PC-9 (cell line): ENCODE results near the gene OR5D14. TPM values are rescaled to one million over a fixed set of nuclear protein-coding genes. Genes with fewer than 3 reads are reported as not detected.

Experiments
- BruUV-seq: library from RNA; stranded (reverse); fragments of 400-500 nt; replicated peaks from 2 replicates; lab custom pipeline; 2021; lab: Mats Ljungman, UMichigan
- CTCF ChIA-PET: fragments of 300-600 bp; sonication (Branson Sonifier 250); formaldehyde crosslinking; loops from one replicate; lab custom pipeline; 2022; ENCODE audit warnings: antibody characterized with exemption; lab: Charles Lee
- POLR2A ChIA-PET: fragments of 300-600 bp; sonication (Branson Sonifier 250); formaldehyde crosslinking; loops from one replicate; lab custom pipeline; 2022; ENCODE audit warnings: antibody characterized with exemption; ENCODE audit not compliant: unreplicated experiment; lab: Charles Lee
- DNase-seq, 2 experiments: peaks; one replicate each; pipeline versions ENCODE4 v3.0.0 to v3.0.0-alpha.2; 2015 to 2022; ENCODE audit warnings: mixed read lengths in 1 of 2
- H2AFZ ChIP-seq: fragments of 200-600 bp; sonication (generic); 2 replicates; pipeline ENCODE4 v1.8.1; 2017; ENCODE audit warnings: antibody characterized with exemption
- H3F3A ChIP-seq: fragments of 200-600 bp; sonication (generic); 2 replicates; pipeline ENCODE4 v1.8.1; 2017; ENCODE audit warnings: antibody characterized with exemption, mild to moderate bottlenecking, low read depth; ENCODE audit not compliant: insufficient read depth
- H3K27ac ChIP-seq: fragments of 200-600 bp; sonication (generic); 2 replicates; pipeline ENCODE4 v1.6.1; 2016; ENCODE audit warnings: mixed run types
- H3K27me3 ChIP-seq: fragments of 200-600 bp; sonication (generic); 2 replicates; pipeline ENCODE4 v1.6.1; 2016; ENCODE audit warnings: low read depth, mixed run types; ENCODE audit not compliant: insufficient read depth
- H3K36me3 ChIP-seq: fragments of 200-600 bp; sonication (generic); 2 replicates; pipeline ENCODE4 v1.6.1; 2016; ENCODE audit warnings: low read depth, mixed run types
- H3K4me1 ChIP-seq: fragments of 200-600 bp; sonication (generic); replicated peaks from 2 replicates; pipeline ENCODE4 v1.6.1; 2016; ENCODE audit warnings: mixed run types; ENCODE audit not compliant: insufficient read depth
- H3K4me2 ChIP-seq: fragments of 200-600 bp; sonication (generic); 2 replicates; pipeline ENCODE4 v1.6.1; 2017; ENCODE audit warnings: mixed run types
- H3K4me3 ChIP-seq: fragments of 200-600 bp; sonication (generic); 2 replicates; pipeline ENCODE4 v1.6.1; 2016; ENCODE audit warnings: mixed run types
- H3K79me2 ChIP-seq: fragments of 200-600 bp; sonication (generic); 2 replicates; pipeline ENCODE4 v1.6.1; 2017; ENCODE audit warnings: low read depth, mixed run types
- H3K9me2 ChIP-seq: fragments of 200-600 bp; sonication (generic); 2 replicates; pipeline ENCODE4 v1.8.1; 2017; ENCODE audit warnings: mild to moderate bottlenecking; ENCODE audit not compliant: insufficient read depth
- H3K9me3 ChIP-seq: fragments of 200-600 bp; sonication (generic); 2 replicates; pipeline ENCODE4 v1.8.1; 2016; ENCODE audit warnings: low read depth; ENCODE audit not compliant: insufficient read depth
- H4K20me1 ChIP-seq: fragments of 200-600 bp; sonication (generic); 2 replicates; pipeline ENCODE4 v1.8.1; 2017; ENCODE audit not compliant: insufficient read depth
- EZH2 ChIP-seq: fragments of 200-600 bp; sonication (generic); IDR thresholded peaks from 2 replicates; pipeline ENCODE4 v1.8.0; 2017; ENCODE audit warnings: antibody characterized with exemption, low read depth
- intact Hi-C: fragments of 100-400 bp; cut with micrococcal nuclease; formaldehyde crosslinking; loops from one replicate; pipeline ENCODE4 v1.10.0; 2022; ENCODE audit not compliant: unreplicated experiment
- total RNA-seq: library from RNA; stranded (reverse); gene quantifications from 2 replicates; pipeline ENCODE4 v1.2.3, GENCODE V29; 2021
- TF ChIP-seq, protein P1 (sequence below): fragments of 200-600 bp; sonication (generic); conservative IDR thresholded peaks from 2 replicates; pipeline ENCODE4 v1.6.1; 2017; ENCODE audit warnings: mixed run types, antibody characterized with exemption, mild to moderate bottlenecking, moderate library complexity

OR5D14 gene
- total RNA-seq, 1 experiment from 2014 or later: not detected

DNA sequence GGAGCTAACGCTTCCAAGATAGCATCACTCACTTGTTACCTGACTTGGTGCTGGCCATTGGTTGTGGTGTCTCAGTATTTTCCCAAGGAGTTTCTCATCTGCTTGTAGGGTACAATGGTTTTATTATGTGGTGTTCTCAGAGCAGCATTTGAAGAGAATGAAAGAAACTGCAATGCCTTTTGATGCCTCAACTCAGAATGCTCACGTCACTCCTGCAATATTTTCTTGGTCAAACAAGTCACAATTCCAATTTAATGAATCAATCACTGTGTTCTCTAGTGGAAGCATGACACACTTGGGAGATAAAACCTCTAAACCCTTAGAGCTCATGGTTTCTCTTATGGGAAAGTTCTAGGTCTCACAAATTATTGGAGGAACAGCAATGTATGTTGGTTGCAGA lies 2.0 kb upstream of the OR5D14 start:
- no peaks in the 10 kb centered on the region for H3K4me1 ChIP-seq
- no peak overlapping the region for H3K4me3 ChIP-seq
- no peaks in the 10 kb centered on the region for H3K79me2 ChIP-seq
- no peaks in the 10 kb centered on the region for H3K27me3 ChIP-seq
- H3K36me3 ChIP-seq: no peaks in the 10 kb centered on the region
- TF ChIP-seq, protein P1, sequence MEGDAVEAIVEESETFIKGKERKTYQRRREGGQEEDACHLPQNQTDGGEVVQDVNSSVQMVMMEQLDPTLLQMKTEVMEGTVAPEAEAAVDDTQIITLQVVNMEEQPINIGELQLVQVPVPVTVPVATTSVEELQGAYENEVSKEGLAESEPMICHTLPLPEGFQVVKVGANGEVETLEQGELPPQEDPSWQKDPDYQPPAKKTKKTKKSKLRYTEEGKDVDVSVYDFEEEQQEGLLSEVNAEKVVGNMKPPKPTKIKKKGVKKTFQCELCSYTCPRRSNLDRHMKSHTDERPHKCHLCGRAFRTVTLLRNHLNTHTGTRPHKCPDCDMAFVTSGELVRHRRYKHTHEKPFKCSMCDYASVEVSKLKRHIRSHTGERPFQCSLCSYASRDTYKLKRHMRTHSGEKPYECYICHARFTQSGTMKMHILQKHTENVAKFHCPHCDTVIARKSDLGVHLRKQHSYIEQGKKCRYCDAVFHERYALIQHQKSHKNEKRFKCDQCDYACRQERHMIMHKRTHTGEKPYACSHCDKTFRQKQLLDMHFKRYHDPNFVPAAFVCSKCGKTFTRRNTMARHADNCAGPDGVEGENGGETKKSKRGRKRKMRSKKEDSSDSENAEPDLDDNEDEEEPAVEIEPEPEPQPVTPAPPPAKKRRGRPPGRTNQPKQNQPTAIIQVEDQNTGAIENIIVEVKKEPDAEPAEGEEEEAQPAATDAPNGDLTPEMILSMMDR: no peak
- TF ChIP-seq EZH2: no peak
- H3K4me2 ChIP-seq: no peak overlapping the region
- H3K9me3 ChIP-seq: no peaks in the 10 kb centered on the region
- no TSS peak for BruUV-seq
- H3K27ac ChIP-seq: no peak overlapping the region
- no peak overlapping the region for H2AFZ ChIP-seq
- no peaks in the 10 kb centered on the region for H4K20me1 ChIP-seq
- CTCF ChIA-PET: no interaction called here
- POLR2A ChIA-PET: no interaction called here
- H3K9me2 ChIP-seq: no peaks in the 10 kb centered on the region
- DNase-seq: no peak
- intact Hi-C loops: no loop called here
- H3F3A ChIP-seq: no peaks in the 10 kb centered on the region

- Histone ChIP-seq H3K4me1 (no peaks in the 10 kb centered on the region), H2AFZ (no peak overlapping the region), H3K27me3 (no peaks in the 10 kb centered on the region), H4K20me1 (no peaks in the 10 kb centered on the region), H3K9me2 (no peaks in the 10 kb centered on the region), H3F3A (no peaks in the 10 kb centered on the region), H3K79me2 (no peaks in the 10 kb centered on the region), H3K4me3 (no peak overlapping the region), H3K27ac (no peak overlapping the region), H3K36me3 (no peaks in the 10 kb centered on the region), H3K9me3 (no peaks in the 10 kb centered on the region), H3K4me2 (no peak overlapping the region)
- ChIA-PET CTCF (no interaction called here), POLR2A (no interaction called here)
- intact Hi-C loops: no loop called here
- DNase-seq: no peak
- BruUV-seq: no TSS peak
- TF ChIP-seq EZH2: no peak
- TF ChIP-seq, protein P1: no peak
Observed at GRCh38 chr11:55806248-55806647, 10.9 kb downstream of the OR5D14 start.

DNA sequence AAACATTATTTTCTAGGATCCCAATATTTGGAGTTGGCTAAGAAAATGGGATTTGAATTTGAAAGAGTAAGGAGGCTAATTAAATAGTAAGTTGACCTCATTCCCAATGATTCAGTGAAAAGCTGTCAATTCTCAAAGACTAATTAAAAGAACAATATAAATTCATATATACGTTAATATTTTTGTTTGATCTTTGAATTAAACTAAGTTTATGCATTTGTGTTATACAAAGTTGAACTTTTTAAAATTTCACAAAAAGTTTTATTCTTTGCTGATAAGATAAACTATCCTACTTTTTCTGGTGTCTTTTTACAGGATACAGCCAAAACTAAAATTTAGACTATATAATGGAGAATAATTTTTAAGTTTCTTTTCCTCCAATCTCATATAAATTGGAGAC lies 15.7 kb downstream of the OR5D14 start, which contains the start of gene OR5L1:
Gene OR5L1, plus strand, starts transcription at position 301 of the 400 bp plus-strand sequence. CDS start 100 bp downstream, outside the sequence.
- no peak within 1 kb of the TSS for H2AFZ ChIP-seq
- H3F3A ChIP-seq: no peaks in the 10 kb centered on the region
- no peaks in the 10 kb centered on the region for H3K27me3 ChIP-seq
- no peaks in the 10 kb centered on the region for H3K79me2 ChIP-seq
- H3K4me2 ChIP-seq: no peak within 1 kb of the TSS
- intact Hi-C loops: no loop called here
- H3K4me3 ChIP-seq: no peak within 1 kb of the TSS
- TF ChIP-seq, protein P1: no peak
- TF ChIP-seq EZH2: no peak
- BruUV-seq: no TSS peak
- no peaks in the 10 kb centered on the region for H3K4me1 ChIP-seq
- H3K36me3 ChIP-seq: no peaks in the 10 kb centered on the region
- DNase-seq: no peak
- H4K20me1 ChIP-seq: no peaks in the 10 kb centered on the region
- ChIA-PET POLR2A (no interaction called here), CTCF (no interaction called here)
- no peak within 1 kb of the TSS for H3K27ac ChIP-seq
- H3K9me3 ChIP-seq: 0 out of 2 replicates have a peak, but pooled peaks cover 3% of the 10 kb centered on the region
- H3K9me2 ChIP-seq: no peaks in the 10 kb centered on the region
